AG09309 (cell line): ENCODE measurements around the gene PPOX.
A peak's percentile ranks its signal among the peaks of the same experiment; 100 is the strongest.

Experiments
- DNase-seq: peaks from one replicate; pipeline ENCODE4 v3.0.0-alpha.2; 2010; ENCODE audit warnings: low read depth
- H3K4me3 ChIP-seq: 2 replicates; pipeline ENCODE4 v1.5.1; 2011; ENCODE audit warnings: mild to moderate bottlenecking, low read depth, low read length, moderate library complexity; ENCODE audit not compliant: control insufficient read depth
- TF ChIP-seq, protein P1 (sequence below): IDR thresholded peaks from 2 replicates; pipeline ENCODE4 v1.5.1; 2011; ENCODE audit warnings: mild to moderate bottlenecking, low read depth, low read length, inconsistent platforms; ENCODE audit not compliant: insufficient read depth, control insufficient read depth; ENCODE audit errors: missing control alignments

The PPOX gene

DNA sequence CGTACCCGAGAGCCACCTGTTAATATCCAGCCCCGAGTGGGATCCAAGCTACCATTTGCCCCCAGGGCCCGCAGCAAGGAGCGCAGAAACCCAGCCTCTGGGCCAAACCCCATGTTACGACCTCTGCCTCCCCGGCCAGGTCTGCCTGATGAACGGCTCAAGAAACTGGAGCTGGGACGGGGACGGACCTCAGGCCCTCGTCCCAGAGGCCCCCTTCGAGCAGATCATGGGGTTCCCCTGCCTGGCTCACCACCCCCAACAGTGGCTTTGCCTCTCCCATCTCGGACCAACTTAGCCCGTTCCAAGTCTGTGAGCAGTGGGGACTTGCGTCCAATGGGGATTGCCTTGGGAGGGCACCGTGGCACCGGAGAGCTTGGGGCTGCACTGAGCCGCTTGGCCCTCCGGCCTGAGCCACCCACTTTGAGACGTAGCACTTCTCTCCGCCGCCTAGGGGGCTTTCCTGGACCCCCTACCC, 5.5 kb upstream of the PPOX start:
- no peak overlapping the region for H3K4me3 ChIP-seq
- TF ChIP-seq, protein P1, sequence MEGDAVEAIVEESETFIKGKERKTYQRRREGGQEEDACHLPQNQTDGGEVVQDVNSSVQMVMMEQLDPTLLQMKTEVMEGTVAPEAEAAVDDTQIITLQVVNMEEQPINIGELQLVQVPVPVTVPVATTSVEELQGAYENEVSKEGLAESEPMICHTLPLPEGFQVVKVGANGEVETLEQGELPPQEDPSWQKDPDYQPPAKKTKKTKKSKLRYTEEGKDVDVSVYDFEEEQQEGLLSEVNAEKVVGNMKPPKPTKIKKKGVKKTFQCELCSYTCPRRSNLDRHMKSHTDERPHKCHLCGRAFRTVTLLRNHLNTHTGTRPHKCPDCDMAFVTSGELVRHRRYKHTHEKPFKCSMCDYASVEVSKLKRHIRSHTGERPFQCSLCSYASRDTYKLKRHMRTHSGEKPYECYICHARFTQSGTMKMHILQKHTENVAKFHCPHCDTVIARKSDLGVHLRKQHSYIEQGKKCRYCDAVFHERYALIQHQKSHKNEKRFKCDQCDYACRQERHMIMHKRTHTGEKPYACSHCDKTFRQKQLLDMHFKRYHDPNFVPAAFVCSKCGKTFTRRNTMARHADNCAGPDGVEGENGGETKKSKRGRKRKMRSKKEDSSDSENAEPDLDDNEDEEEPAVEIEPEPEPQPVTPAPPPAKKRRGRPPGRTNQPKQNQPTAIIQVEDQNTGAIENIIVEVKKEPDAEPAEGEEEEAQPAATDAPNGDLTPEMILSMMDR, result no peak
- DNase-seq, result no peak

DNA sequence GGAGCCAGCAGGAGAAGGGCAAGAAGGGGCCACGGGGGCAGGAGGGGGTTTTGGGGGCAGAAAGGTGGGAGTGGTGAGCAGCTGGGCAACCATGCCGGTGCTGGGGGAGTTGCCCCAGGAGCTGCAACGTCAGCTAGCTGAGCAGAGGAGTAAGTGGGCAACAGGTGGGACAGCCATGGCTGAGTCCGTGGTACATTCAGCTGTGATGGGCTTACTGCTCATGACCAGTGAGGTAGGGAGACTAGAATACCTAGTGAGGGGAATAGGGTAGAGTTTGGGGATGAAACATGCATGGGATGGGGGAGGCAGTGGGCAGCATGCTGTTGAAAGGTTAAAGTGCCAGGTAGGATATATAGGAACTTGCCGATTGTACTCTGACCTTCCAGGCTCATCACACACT, 4.6 kb upstream of the PPOX start:
- TF ChIP-seq, protein P1, result no peak
- DNase-seq, result no peak
- H3K4me3 ChIP-seq, result no peak overlapping the region

DNA sequence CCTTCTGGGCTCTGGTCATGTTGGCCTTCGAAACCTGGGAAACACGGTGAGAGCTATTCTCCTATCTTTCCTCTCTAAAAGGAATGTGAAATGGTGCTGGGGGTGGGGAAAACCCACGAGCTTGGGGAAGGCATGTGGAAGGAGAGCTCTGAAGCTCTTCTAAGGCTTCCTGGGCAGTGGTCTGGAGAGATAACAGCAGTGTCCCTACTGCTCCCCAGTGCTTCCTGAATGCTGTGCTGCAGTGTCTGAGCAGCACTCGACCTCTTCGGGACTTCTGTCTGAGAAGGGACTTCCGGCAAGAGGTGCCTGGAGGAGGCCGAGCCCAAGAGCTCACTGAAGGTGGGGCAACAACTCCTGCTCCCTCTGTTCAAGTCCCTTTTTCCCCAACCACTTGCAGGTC, 4.2 kb upstream of the PPOX start:
- DNase-seq, result no peak

DNA sequence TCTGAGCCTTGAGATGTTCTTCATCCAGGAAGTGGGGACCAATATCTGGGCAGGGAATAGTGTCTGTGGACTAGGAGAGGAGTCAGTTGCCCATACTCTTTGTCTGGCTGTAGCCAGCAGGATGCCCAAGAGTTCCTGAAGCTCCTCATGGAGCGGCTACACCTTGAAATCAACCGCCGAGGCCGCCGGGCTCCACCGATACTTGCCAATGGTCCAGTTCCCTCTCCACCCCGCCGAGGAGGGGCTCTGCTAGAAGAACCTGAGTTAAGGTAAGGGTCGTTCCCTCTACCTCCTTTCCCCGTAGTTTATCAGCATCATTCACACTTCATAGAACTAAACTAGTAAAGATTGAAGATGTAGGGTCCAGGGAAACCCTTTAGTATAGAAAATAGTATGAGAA, 3.4 kb upstream of the PPOX start:
- no peak for DNase-seq
- TF ChIP-seq, protein P1, result no peak
- no peak overlapping the region for H3K4me3 ChIP-seq

More for the DNA sequence above, 4.2 kb upstream of the PPOX start:
- no peak overlapping the region for H3K4me3 ChIP-seq
- TF ChIP-seq, protein P1, result no peak

DNA sequence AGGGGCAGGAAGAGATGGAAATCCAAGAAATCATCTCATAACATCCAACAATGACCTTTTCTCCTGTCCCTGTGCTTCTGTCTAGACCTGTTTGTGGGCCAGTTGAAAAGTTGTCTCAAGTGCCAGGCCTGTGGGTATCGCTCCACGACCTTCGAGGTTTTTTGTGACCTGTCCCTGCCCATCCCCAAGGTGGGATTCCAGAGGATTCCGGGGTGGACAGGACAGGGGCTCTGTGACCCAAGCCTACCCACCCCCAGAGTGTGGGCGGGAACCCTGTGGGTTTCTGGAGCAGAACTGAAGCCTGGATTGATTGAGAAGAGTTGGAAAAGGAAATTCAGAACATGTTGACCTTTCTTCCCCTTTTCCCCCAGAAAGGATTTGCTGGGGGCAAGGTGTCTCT, 2.4 kb upstream of the PPOX start:
- TF ChIP-seq, protein P1, result no peak
- DNase-seq, result no peak
- no peak overlapping the region for H3K4me3 ChIP-seq

DNA sequence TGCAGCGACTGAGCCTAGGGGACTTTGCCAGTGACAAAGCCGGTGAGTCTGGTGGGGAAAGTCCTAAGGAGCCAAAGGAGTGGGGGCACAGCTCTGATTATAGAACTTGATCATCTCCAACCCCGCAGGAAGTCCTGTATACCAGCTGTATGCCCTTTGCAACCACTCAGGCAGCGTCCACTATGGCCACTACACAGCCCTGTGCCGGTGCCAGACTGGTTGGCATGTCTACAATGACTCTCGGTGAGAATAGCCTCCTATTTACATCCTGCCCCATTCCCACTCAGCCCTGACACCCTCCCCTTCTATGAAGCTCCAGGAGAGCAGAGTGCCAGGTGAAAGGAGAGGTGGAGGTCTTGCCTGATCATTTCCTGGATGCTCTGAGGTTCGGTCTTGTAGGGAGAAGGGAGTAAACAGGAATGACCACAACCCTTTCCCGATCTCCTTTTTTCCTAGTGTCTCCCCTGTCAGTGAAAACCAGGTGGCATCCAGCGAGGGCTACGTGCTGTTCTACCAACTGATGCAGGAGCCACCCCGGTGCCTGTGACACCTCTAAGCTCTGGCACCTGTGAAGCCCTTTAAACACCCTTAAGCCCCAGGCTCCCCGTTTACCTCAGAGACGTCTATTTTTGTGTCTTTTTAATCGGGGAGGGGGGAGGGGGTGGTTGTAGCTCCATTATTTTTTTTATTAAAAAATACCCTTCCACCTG, 1.2 kb upstream of the PPOX start:
- TF ChIP-seq, protein P1, result no peak
- H3K4me3 ChIP-seq, result peak overlapping the region; percentile 81
- DNase-seq, result no peak
